Loucy (cell line): Measurements from ENCODE around the gene GPR149.

Experiments
- H2AFZ ChIP-seq: fragments of 200-600 bp; sonication (generic); 2 replicates; pipeline ENCODE4 v1.6.0; 2016; ENCODE audit warnings: antibody characterized with exemption, mild to moderate bottlenecking, low read length, moderate library complexity
- H3F3A ChIP-seq: fragments of 200-600 bp; 2 replicates; pipeline ENCODE4 v1.6.0; 2016; ENCODE audit warnings: antibody characterized with exemption, low read depth, mild to moderate bottlenecking
- H3K27me3 ChIP-seq: fragments of 200-600 bp; sonication (generic); 2 replicates; pipeline ENCODE4 v1.6.1; 2014; ENCODE audit warnings: low read length, mild to moderate bottlenecking; ENCODE audit not compliant: insufficient read depth, poor library complexity, severe bottlenecking
- H3K36me3 ChIP-seq: fragments of 200-600 bp; sonication (generic); 2 replicates; pipeline ENCODE4 v1.6.1; 2016; ENCODE audit warnings: low read length; ENCODE audit not compliant: insufficient read depth
- H3K4me1 ChIP-seq: fragments of 200-600 bp; sonication (generic); 2 replicates; pipeline ENCODE4 v1.5.1; 2014; ENCODE audit warnings: low read length, mild to moderate bottlenecking; ENCODE audit not compliant: insufficient read depth, poor library complexity, severe bottlenecking
- H3K4me2 ChIP-seq: fragments of 200-600 bp; sonication (generic); 2 replicates; pipeline ENCODE4 v1.6.0; 2014; ENCODE audit warnings: antibody characterized with exemption, low read length, low read depth, mild to moderate bottlenecking; ENCODE audit not compliant: poor library complexity, severe bottlenecking
- H3K4me3 ChIP-seq: fragments of 200-600 bp; sonication (generic); 2 replicates; pipeline ENCODE4 v1.5.1; 2014; ENCODE audit warnings: low read length, mild to moderate bottlenecking, mixed read lengths; ENCODE audit not compliant: poor library complexity, severe bottlenecking
- H3K79me2 ChIP-seq: fragments of 200-600 bp; sonication (generic); 2 replicates; pipeline ENCODE4 v1.6.1; 2014; ENCODE audit warnings: low read length; ENCODE audit not compliant: insufficient read depth
- H3K9ac ChIP-seq: fragments of 200-600 bp; sonication (generic); 2 replicates; pipeline ENCODE4 v1.6.0; 2014; ENCODE audit warnings: mild to moderate bottlenecking, low read depth, low read length, moderate library complexity; ENCODE audit not compliant: poor library complexity, severe bottlenecking
- H3K9me2 ChIP-seq: fragments of 200-600 bp; sonication (generic); replicated peaks from 2 replicates; pipeline ENCODE4 v1.6.1; 2016; ENCODE audit warnings: low read depth, low read length, mixed read lengths
- H3K9me3 ChIP-seq: fragments of 200-600 bp; sonication (generic); 2 replicates; pipeline ENCODE4 v1.6.1; 2014; ENCODE audit warnings: mild to moderate bottlenecking, antibody characterized with exemption, low read length, low read depth; ENCODE audit not compliant: insufficient read depth
- H4K20me1 ChIP-seq: fragments of 200-600 bp; sonication (generic); 2 replicates; pipeline ENCODE4 v1.6.0; 2014; ENCODE audit warnings: antibody characterized with exemption, low read length, mild to moderate bottlenecking; ENCODE audit not compliant: insufficient read depth, poor library complexity, severe bottlenecking
- EZH2phosphoT487 ChIP-seq: fragments of 200-600 bp; IDR thresholded peaks from 2 replicates; pipeline ENCODE4 v1.6.1; 2018; ENCODE audit warnings: antibody characterized with exemption, mild to moderate bottlenecking, moderate library complexity, borderline replicate concordance
- TF ChIP-seq, protein P1 (sequence below): fragments of 200-600 bp; sonication (generic); conservative IDR thresholded peaks from 2 replicates; pipeline ENCODE4 v1.5.1; 2014; ENCODE audit warnings: mild to moderate bottlenecking, antibody characterized with exemption, low read length

The GPR149 gene

GRCh38 chr3:154314152-154314551 is 115.8 kb downstream of the GPR149 start:
- no peak overlapping the region for H3K4me3 ChIP-seq
- no peaks in the 10 kb centered on the region for H3K9me2 ChIP-seq

DNA sequence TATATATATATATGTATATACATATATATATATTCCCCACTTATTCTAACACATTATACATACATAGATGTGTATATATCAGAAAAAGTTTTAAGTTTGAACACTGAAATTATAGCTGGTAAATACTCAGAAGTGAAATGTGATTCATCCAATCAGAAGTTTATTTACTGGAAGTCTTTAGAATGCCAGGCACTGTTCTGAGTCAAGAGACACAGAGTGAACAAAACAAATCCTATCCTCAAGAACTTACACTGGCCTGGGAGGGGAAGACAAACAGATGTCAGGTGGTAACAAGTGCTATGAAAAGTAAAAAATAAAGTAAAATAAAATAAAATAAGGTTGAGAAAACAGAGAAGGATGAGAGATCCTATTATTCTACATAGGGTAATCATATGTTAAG is 119.2 kb downstream of the GPR149 start:
- no peaks in the 10 kb centered on the region for H3F3A ChIP-seq
- peaks cover 24% of the 10 kb centered on the region for H3K79me2 ChIP-seq
- no peak overlapping the region for H2AFZ ChIP-seq
- H3K9me2 ChIP-seq = no peaks in the 10 kb centered on the region
- H3K9ac ChIP-seq = no peak overlapping the region
- peaks cover 6% of the 10 kb centered on the region for H3K4me1 ChIP-seq
- no peak overlapping the region for H3K4me2 ChIP-seq
- H3K9me3 ChIP-seq = no peaks in the 10 kb centered on the region
- H3K27me3 ChIP-seq = no peaks in the 10 kb centered on the region
- H3K36me3 ChIP-seq = peaks cover 82% of the 10 kb centered on the region
- TF ChIP-seq, protein P1, sequence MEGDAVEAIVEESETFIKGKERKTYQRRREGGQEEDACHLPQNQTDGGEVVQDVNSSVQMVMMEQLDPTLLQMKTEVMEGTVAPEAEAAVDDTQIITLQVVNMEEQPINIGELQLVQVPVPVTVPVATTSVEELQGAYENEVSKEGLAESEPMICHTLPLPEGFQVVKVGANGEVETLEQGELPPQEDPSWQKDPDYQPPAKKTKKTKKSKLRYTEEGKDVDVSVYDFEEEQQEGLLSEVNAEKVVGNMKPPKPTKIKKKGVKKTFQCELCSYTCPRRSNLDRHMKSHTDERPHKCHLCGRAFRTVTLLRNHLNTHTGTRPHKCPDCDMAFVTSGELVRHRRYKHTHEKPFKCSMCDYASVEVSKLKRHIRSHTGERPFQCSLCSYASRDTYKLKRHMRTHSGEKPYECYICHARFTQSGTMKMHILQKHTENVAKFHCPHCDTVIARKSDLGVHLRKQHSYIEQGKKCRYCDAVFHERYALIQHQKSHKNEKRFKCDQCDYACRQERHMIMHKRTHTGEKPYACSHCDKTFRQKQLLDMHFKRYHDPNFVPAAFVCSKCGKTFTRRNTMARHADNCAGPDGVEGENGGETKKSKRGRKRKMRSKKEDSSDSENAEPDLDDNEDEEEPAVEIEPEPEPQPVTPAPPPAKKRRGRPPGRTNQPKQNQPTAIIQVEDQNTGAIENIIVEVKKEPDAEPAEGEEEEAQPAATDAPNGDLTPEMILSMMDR = no peak
- TF ChIP-seq EZH2phosphoT487 = no peak
- H4K20me1 ChIP-seq = peaks cover 30% of the 10 kb centered on the region
- H3K4me3 ChIP-seq = no peak overlapping the region

More at GRCh38 chr3:154314152-154314551, 115.8 kb downstream of the GPR149 start:
- Histone ChIP-seq H3K9me3 (no peaks in the 10 kb centered on the region), H4K20me1 (peaks cover 49% of the 10 kb centered on the region), H3K36me3 (peaks cover 50% of the 10 kb centered on the region), H3K27me3 (no peaks in the 10 kb centered on the region), H2AFZ (no peak overlapping the region), H3F3A (no peaks in the 10 kb centered on the region), H3K9ac (no peak overlapping the region), H3K79me2 (peaks cover 51% of the 10 kb centered on the region), H3K4me1 (peaks cover 32% of the 10 kb centered on the region), H3K4me2 (no peak overlapping the region)
- no peak for TF ChIP-seq EZH2phosphoT487
- TF ChIP-seq, protein P1 = peak; percentile 34

DNA sequence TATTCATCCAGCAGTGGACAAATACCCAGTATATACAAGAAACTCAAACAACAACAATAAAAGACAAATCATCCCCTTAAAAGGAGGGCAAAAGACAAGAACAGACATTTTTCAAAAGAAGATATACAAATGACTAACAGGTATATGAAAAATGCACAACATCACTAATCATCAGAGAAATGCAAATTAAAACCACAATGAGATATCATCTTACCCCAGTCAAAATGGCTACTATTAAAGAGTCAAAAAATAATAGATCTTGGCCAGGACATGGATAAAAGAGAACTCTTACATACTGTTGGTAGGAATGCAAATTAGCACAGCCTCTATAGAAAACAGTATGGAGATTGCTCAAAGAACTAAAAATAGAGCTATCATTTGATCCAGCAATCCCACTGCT is 122.6 kb downstream of the GPR149 start:
- TF ChIP-seq, protein P1 = no peak
- TF ChIP-seq EZH2phosphoT487 = no peak
- peaks cover 14% of the 10 kb centered on the region for H4K20me1 ChIP-seq
- no peak overlapping the region for H3K4me2 ChIP-seq
- H3K27me3 ChIP-seq = no peaks in the 10 kb centered on the region
- peaks cover 86% of the 10 kb centered on the region for H3K36me3 ChIP-seq
- no peak overlapping the region for H3K9ac ChIP-seq
- H3F3A ChIP-seq = no peaks in the 10 kb centered on the region
- no peaks in the 10 kb centered on the region for H3K9me3 ChIP-seq
- peaks cover 6% of the 10 kb centered on the region for H3K4me1 ChIP-seq
- H3K4me3 ChIP-seq = no peak overlapping the region
- H2AFZ ChIP-seq = no peak overlapping the region
- H3K9me2 ChIP-seq = no peaks in the 10 kb centered on the region
- peaks cover 6% of the 10 kb centered on the region for H3K79me2 ChIP-seq
